Body of pancreas (tissue), 4 donors: ENCODE results near the gene CAB39L. TPM values are rescaled to one million over a fixed set of nuclear protein-coding genes. Genes with fewer than 3 reads are reported as not detected.

Experiments
- ATAC-seq: fragments of 150-250 bp; one replicate; pipeline ENCODE4 v1.9.1; 2016
- DNase-seq, 4 donors: peaks; one replicate each; pipeline ENCODE4 v3.0.0-alpha.2; 2019
- H3K27ac ChIP-seq, 4 donors: fragments of 200-600 bp; sonication (generic); 1 replicate in 3 of 4; 2 replicates in 1 of 4; pipeline versions ENCODE4 v1.5.1 to v1.6.1; 2016 to 2019; ENCODE audit warnings: mild to moderate bottlenecking in 1 of 4, mixed read lengths in 1 of 4, moderate library complexity in 1 of 4
- H3K27me3 ChIP-seq, 2 donors: fragments of 200-600 bp; sonication (generic); one replicate each; pipeline ENCODE4 v1.6.0; 2016; ENCODE audit warnings: mild to moderate bottlenecking in 1 of 2
- H3K36me3 ChIP-seq, 2 donors: fragments of 200-600 bp; sonication (generic); replicated peaks in 1 of 2; 2 replicates each; pipeline ENCODE4 v1.5.1; 2016; ENCODE audit warnings: low read depth in 2 of 2; ENCODE audit not compliant: insufficient read depth in 1 of 2
- H3K4me1 ChIP-seq: fragments of 200-600 bp; sonication (generic); one replicate; pipeline ENCODE4 v1.6.0; 2016
- H3K4me3 ChIP-seq, 2 donors: fragments of 200-600 bp; sonication (generic); 1 replicate in 1 of 2; 2 replicates in 1 of 2; pipeline ENCODE4 v1.5.1; 2016 to 2019
- H3K9me3 ChIP-seq, 3 donors: fragments of 200-600 bp; sonication (generic); 1 replicate in 2 of 3; 2 replicates in 1 of 3; pipeline ENCODE4 v1.5.1; 2016
- POLR2A ChIP-seq, 3 donors: fragments of 450-650 bp; IDR thresholded peaks; one replicate each; pipeline ENCODE4 v1.6.1; 2016; ENCODE audit warnings: antibody characterized with exemption in 3 of 3, mild to moderate bottlenecking in 2 of 3
- WGBS, 2 donors: methylation state at CpG; one replicate each; pipeline ENCODE4 v1.1.5; 2017; 5-methylcytosine and 5-hydroxymethylcytosine counted together
- intact Hi-C: fragments of 100-400 bp; cut with DNase I; formaldehyde crosslinking; loops from one replicate; pipeline ENCODE4 v1.15.1; 2023
- total RNA-seq, 2 donors: library from RNA; depleted of rRNA; stranded (reverse); fragments of >200 nt; gene quantifications; one replicate each; pipeline ENCODE4 v1.1.0, GENCODE V29; 2016
- TF ChIP-seq, protein P1 (sequence below), 7 experiments: fragments of 450-650 bp in 4 of 7; fragments of 200-600 bp in 3 of 7; sonication (generic) in 3 of 7; IDR thresholded peaks; one replicate each; pipeline ENCODE4 v1.5.1; 2016 to 2019; ENCODE audit warnings: antibody characterized with exemption in 7 of 7

Gene CAB39L
- total RNA-seq, 2 donors from 2014 or later, result 6.9 to 13.0 TPM

DNA sequence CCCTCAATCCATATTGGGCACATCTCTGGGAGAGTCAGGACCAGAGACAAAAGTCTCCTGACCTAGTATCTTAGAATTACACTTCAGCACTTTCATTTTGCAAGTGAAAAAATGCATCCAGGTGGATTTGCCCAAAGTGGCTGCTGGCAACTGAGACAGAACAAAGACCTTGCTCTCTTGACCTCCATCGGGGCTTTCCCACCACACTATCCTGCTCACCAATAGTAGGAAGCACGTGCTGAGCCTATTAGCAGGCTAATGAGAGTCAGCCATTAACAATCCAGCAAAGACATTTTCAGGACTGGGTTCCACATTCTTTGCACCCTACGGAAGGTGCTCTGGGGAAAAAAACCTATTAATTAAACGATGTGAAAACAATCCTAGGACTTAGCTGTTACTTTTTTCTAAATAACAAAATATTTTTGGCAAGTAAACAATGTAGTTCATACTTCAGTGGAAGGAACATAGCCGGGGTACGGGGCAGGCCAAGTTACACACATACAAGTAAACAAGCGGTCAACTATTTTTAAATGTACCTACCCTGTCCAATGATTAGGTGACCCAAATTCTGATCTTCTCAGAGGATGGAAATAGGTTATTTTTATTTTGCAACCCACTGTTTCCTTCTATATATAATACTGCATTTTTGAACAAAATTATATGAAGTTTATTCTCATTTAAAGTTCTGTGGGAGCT, 117.5 kb downstream of the CAB39L start:
- no peaks in the 10 kb centered on the region for H3K9me3 ChIP-seq

DNA sequence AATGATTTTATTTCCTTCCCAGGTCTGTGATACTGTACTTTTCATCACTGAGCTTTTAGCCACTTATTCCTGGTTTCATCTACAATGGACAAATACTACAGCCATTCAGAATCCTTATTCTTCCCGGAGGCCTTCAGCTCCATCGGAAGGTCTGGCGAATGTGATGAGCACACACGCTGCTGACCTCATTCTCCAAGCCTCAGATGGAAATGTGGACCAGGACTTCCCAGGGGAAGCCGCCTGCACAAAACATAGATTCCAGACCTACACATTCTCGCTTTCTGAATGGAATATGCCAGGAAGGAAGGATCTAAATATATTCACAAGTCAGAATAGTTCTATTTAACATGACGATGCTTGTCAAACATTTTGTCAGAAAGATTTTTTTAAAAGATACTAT, 120.5 kb downstream of the CAB39L start:
- ATAC-seq, result no peak
- no peaks in the 10 kb centered on the region for H3K4me1 ChIP-seq
- H3K4me3 ChIP-seq, result no peak overlapping the region
- no peaks in the 10 kb centered on the region for H3K9me3 ChIP-seq
- TF ChIP-seq, protein P1, sequence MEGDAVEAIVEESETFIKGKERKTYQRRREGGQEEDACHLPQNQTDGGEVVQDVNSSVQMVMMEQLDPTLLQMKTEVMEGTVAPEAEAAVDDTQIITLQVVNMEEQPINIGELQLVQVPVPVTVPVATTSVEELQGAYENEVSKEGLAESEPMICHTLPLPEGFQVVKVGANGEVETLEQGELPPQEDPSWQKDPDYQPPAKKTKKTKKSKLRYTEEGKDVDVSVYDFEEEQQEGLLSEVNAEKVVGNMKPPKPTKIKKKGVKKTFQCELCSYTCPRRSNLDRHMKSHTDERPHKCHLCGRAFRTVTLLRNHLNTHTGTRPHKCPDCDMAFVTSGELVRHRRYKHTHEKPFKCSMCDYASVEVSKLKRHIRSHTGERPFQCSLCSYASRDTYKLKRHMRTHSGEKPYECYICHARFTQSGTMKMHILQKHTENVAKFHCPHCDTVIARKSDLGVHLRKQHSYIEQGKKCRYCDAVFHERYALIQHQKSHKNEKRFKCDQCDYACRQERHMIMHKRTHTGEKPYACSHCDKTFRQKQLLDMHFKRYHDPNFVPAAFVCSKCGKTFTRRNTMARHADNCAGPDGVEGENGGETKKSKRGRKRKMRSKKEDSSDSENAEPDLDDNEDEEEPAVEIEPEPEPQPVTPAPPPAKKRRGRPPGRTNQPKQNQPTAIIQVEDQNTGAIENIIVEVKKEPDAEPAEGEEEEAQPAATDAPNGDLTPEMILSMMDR (IDR thresholded peaks at IDR 0.05), result no peak
- no peak for TF ChIP-seq POLR2A (IDR thresholded peaks at IDR 0.05)
- H3K36me3 ChIP-seq, result no peaks in the 10 kb centered on the region
- 89 to 95% methylated on average over 7 of the region's 7 CpGs for WGBS, 2 donors
- intact Hi-C loops, result no loop called here
- H3K27me3 ChIP-seq, result no peaks in the 10 kb centered on the region
- DNase-seq, result no peak
- H3K27ac ChIP-seq, result no peak overlapping the region

More for the DNA sequence above, 117.5 kb downstream of the CAB39L start:
- no peak overlapping the region for H3K4me3 ChIP-seq
- H3K27ac ChIP-seq, result peak overlapping the region in 1 of 4 donors; percentile 10
- no peaks in the 10 kb centered on the region for H3K27me3 ChIP-seq
- no peaks in the 10 kb centered on the region for H3K36me3 ChIP-seq
- 64 to 65% methylated on average over 7 of the region's 7 CpGs for whole genome bisulfite sequencing, 2 donors
- DNase-seq, result no peak
- no peak for ATAC-seq
- TF ChIP-seq, protein P1 (IDR thresholded peaks at IDR 0.05), result no peak
- TF ChIP-seq POLR2A (IDR thresholded peaks at IDR 0.05), result no peak
- H3K4me1 ChIP-seq, result no peaks in the 10 kb centered on the region
- intact Hi-C loops, result no loop called here

GRCh38 chr13:49322702-49323101, 121.2 kb downstream of the CAB39L start:
- WGBS, 2 donors, result 91 to 92% methylated on average over 2 of the region's 2 CpGs
- H3K27me3 ChIP-seq, result no peaks in the 10 kb centered on the region
- H3K27ac ChIP-seq, result no peak overlapping the region
- no peaks in the 10 kb centered on the region for H3K9me3 ChIP-seq
- DNase-seq (no peak), ATAC-seq (no peak)
- no peaks in the 10 kb centered on the region for H3K4me1 ChIP-seq
- TF ChIP-seq, protein P1 (IDR thresholded peaks at IDR 0.05), result no peak
- TF ChIP-seq POLR2A (IDR thresholded peaks at IDR 0.05), result no peak
- intact Hi-C loops, result no loop called here
- H3K4me3 ChIP-seq, result no peak overlapping the region
- H3K36me3 ChIP-seq, result no peaks in the 10 kb centered on the region

DNA sequence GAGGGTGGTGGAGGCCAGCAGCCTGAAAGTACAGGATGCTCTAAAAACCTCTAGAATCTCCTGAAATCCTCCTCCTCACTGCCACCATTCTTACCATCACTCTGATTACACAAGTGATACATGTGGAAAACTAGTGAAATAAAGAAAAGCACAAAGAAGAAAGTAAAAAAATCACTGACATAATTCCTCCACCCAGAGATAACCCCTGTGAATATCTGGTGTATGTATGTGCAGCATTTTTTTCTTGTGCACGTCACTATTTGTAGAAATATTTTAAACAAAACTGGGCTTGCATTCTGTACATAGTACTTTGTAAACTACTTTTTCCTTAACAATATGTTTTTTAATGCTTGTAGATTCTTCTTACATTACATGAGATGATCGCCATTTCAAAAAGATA, 122.9 kb downstream of the CAB39L start:
- DNase-seq, result no peak

More for the DNA sequence above, 122.9 kb downstream of the CAB39L start:
- Histone ChIP-seq H3K27me3 (no peaks in the 10 kb centered on the region), H3K36me3 (no peaks in the 10 kb centered on the region), H3K9me3 (no peaks in the 10 kb centered on the region), H3K4me1 (no peaks in the 10 kb centered on the region), H3K27ac (no peak overlapping the region), H3K4me3 (no peak overlapping the region)
- WGBS, 2 donors, result 89 to 91% methylated on average over 2 of the region's 2 CpGs
- intact Hi-C loops, result no loop called here
- TF ChIP-seq, protein P1 (IDR thresholded peaks at IDR 0.05), result no peak
- no peak for TF ChIP-seq POLR2A (IDR thresholded peaks at IDR 0.05)
- no peak for ATAC-seq
